HepG2 (cell line): Measurements from ENCODE around the gene SPACA4.

Experiments used
- NFYB ChIP-seq: sonication (generic); formaldehyde crosslinking; IDR thresholded peaks from 2 replicates; pipeline ENCODE4 v1.4.0; 2020; ENCODE audit warnings: missing genetic modification reagents
- ZNF772 ChIP-seq: sonication (generic); formaldehyde crosslinking; IDR thresholded peaks from 2 replicates; pipeline ENCODE4 v1.5.0; 2020; ENCODE audit warnings: mild to moderate bottlenecking, missing genetic modification reagents

- TF ChIP-seq ZNF772 (CRISPR knock-in tag), result no peak
- TF ChIP-seq NFYB (CRISPR knock-in tag), result no peak
Measured at GRCh38 chr19:48635966-48636858, 29.7 kb downstream of the SPACA4 start.
